Chondrocyte (in vitro differentiated cells): ENCODE data around the gene UBTD1. TPM values are rescaled to one million over a fixed set of nuclear protein-coding genes. Genes with fewer than 3 reads are reported as not detected.

Experiments used
- DNase-seq: peaks from one replicate; pipeline ENCODE4 v3.0.0; 2021; ENCODE audit warnings: mixed read lengths, low spot score
- H3K27ac Mint-ChIP-seq: one replicate; pipeline ENCODE4 v1.8.0; 2021; ENCODE audit warnings: mild to moderate bottlenecking, moderate library complexity, mixed read lengths; ENCODE audit not compliant: unreplicated experiment
- H3K27me3 Mint-ChIP-seq: 2 replicates; pipeline ENCODE4 v1.8.0; 2021; ENCODE audit warnings: low read depth, mixed read lengths
- H3K36me3 Mint-ChIP-seq: 2 replicates; pipeline ENCODE4 v1.8.0; 2021; ENCODE audit warnings: low read depth, mixed read lengths
- H3K4me1 Mint-ChIP-seq: 2 replicates; pipeline ENCODE4 v1.8.0; 2021; ENCODE audit warnings: low read depth, mild to moderate bottlenecking, mixed read lengths
- H3K4me3 Mint-ChIP-seq: one replicate; pipeline ENCODE4 v1.8.0; 2021; ENCODE audit warnings: mild to moderate bottlenecking, moderate library complexity, mixed read lengths; ENCODE audit not compliant: unreplicated experiment
- H3K9me3 Mint-ChIP-seq: 2 replicates; pipeline ENCODE4 v1.8.0; 2021; ENCODE audit warnings: low read depth, mixed read lengths
- total RNA-seq: library from RNA; stranded (reverse); gene quantifications from 3 replicates; pipeline ENCODE4 v1.2.1, GENCODE V29; 2021
- TF ChIP-seq, protein P1 (sequence below): fragments of 200-600 bp; sonication (generic); IDR thresholded peaks from 2 replicates; pipeline ENCODE4 v1.5.0; 2021; ENCODE audit warnings: antibody characterized with exemption, mild to moderate bottlenecking, moderate library complexity

Gene UBTD1
- total RNA-seq, 1 donor from 2014 or later: 38.2 TPM

DNA sequence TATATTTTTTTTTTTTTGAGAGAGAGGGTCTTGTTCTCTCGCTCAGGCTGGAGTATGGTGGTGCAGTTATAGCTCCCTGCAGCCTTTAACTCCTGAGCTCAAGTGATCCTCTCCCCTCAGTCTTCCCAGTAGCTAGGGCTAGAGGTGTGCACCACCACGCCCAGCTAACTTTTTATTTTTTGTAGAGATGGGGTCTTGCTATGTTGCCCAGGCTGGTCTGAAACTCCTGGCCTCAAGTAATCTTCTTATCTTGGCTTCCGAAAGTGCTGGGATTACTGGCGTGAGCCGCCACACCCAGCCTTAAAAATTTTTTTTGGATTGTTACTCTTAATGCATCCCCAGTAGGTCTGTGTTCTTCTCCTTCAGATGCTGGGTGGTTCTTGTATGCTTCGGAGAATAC is 4.2 kb downstream of the UBTD1 start:
- no peak for DNase-seq
- H3K4me3 Mint-ChIP-seq: no peak overlapping the region
- H3K4me1 Mint-ChIP-seq: peaks cover 29% of the 10 kb centered on the region
- no peak overlapping the region for H3K27ac Mint-ChIP-seq
- TF ChIP-seq, protein P1, sequence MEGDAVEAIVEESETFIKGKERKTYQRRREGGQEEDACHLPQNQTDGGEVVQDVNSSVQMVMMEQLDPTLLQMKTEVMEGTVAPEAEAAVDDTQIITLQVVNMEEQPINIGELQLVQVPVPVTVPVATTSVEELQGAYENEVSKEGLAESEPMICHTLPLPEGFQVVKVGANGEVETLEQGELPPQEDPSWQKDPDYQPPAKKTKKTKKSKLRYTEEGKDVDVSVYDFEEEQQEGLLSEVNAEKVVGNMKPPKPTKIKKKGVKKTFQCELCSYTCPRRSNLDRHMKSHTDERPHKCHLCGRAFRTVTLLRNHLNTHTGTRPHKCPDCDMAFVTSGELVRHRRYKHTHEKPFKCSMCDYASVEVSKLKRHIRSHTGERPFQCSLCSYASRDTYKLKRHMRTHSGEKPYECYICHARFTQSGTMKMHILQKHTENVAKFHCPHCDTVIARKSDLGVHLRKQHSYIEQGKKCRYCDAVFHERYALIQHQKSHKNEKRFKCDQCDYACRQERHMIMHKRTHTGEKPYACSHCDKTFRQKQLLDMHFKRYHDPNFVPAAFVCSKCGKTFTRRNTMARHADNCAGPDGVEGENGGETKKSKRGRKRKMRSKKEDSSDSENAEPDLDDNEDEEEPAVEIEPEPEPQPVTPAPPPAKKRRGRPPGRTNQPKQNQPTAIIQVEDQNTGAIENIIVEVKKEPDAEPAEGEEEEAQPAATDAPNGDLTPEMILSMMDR: no peak
- H3K27me3 Mint-ChIP-seq: no peaks in the 10 kb centered on the region
- H3K36me3 Mint-ChIP-seq: no peaks in the 10 kb centered on the region
- H3K9me3 Mint-ChIP-seq: no peaks in the 10 kb centered on the region

- Mint-ChIP-seq H3K4me1 (peaks cover 34% of the 10 kb centered on the region), H3K4me3 (no peak overlapping the region), H3K9me3 (no peaks in the 10 kb centered on the region), H3K27ac (peak overlapping the region; percentile 24), H3K36me3 (no peaks in the 10 kb centered on the region), H3K27me3 (no peaks in the 10 kb centered on the region)
- no peak for DNase-seq
- TF ChIP-seq, protein P1: no peak
Observed at GRCh38 chr10:97503406-97503805, 4.7 kb downstream of the UBTD1 start.

GRCh38 chr10:97505152-97505551 is 6.4 kb downstream of the UBTD1 start:
- no peaks in the 10 kb centered on the region for H3K36me3 Mint-ChIP-seq
- no peak overlapping the region for H3K27ac Mint-ChIP-seq
- no peaks in the 10 kb centered on the region for H3K27me3 Mint-ChIP-seq
- no peak overlapping the region for H3K4me3 Mint-ChIP-seq
- TF ChIP-seq, protein P1: no peak
- DNase-seq: no peak
- peaks cover 37% of the 10 kb centered on the region for H3K4me1 Mint-ChIP-seq
- H3K9me3 Mint-ChIP-seq: no peaks in the 10 kb centered on the region

- Mint-ChIP-seq H3K27me3 (no peaks in the 10 kb centered on the region), H3K9me3 (no peaks in the 10 kb centered on the region), H3K4me1 (peaks cover 25% of the 10 kb centered on the region), H3K27ac (no peak overlapping the region), H3K36me3 (no peaks in the 10 kb centered on the region), H3K4me3 (no peak overlapping the region)
- DNase-seq: no peak
- TF ChIP-seq, protein P1: no peak
Observed at GRCh38 chr10:97506199-97506991, 7.7 kb downstream of the UBTD1 start.

DNA sequence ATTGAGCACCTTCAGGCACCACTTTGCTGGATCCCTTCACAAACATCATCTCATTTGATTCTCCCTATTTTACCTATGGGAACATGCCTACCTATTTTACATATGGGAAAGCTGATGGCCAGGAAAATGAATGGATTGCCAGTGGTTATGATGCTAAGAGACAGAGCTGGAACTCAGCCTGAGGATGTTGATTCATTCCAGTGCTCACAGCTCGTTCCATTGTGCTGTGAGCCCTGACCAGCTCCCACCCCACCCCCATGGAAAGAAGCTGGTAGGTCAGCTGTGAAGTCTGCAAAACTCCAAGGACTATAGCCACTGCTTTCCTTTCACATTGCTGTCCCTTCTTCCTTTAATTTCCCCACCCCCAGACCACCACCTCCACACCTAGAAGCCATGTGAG is 9.6 kb downstream of the UBTD1 start:
- H3K9me3 Mint-ChIP-seq: no peaks in the 10 kb centered on the region
- no peaks in the 10 kb centered on the region for H3K36me3 Mint-ChIP-seq
- H3K27ac Mint-ChIP-seq: no peak overlapping the region
- H3K4me3 Mint-ChIP-seq: no peak overlapping the region
- DNase-seq: no peak
- H3K27me3 Mint-ChIP-seq: no peaks in the 10 kb centered on the region
- TF ChIP-seq, protein P1: no peak
- H3K4me1 Mint-ChIP-seq: peaks cover 26% of the 10 kb centered on the region
